Skin epidermis (tissue), 12 donors: ENCODE measurements around the gene MYO1A.
"Not testable (repeated sequence)": the region's sequence is repeated elsewhere in the genome, so short reads cannot be mapped to it uniquely, and the experiment has no call there.

Source experiments
- H3K27ac ChIP-seq, 21 experiments: fragments of 200-600 bp; sonication (generic) in 11 of 21; one replicate each; pipeline ENCODE4 v1.5.0; 2020; ENCODE audit warnings: mild to moderate bottlenecking in 3 of 21, inconsistent platforms in 2 of 21, moderate library complexity in 2 of 21
- H3K4me3 ChIP-seq, 7 experiments: fragments of 200-600 bp; sonication (generic) in 2 of 7; one replicate each; pipeline ENCODE4 v1.5.0; 2020; ENCODE audit warnings: inconsistent platforms in 2 of 7, mild to moderate bottlenecking in 2 of 7, moderate library complexity in 1 of 7

MYO1A gene

DNA sequence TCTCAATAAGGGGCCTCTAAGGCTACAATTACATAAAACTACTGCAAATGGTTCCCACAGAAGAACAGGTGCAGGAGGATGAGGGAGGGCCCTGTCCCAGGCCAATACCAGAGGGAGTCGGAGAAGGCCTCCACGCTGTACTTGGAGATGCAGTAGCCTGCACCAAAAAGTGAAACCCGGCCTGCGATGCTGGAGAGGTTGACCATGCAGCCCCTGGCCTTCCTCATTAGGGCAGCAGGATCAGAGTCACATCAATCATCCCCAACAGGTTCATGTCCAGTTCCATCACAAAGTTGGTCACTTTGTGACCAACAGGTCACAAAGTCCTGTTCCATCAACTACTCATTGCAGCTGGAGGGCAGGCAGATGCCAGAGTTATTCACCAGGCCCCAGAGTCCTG is 66.5 kb downstream of the MYO1A start:
- no peak overlapping the region for H3K4me3 ChIP-seq

DNA sequence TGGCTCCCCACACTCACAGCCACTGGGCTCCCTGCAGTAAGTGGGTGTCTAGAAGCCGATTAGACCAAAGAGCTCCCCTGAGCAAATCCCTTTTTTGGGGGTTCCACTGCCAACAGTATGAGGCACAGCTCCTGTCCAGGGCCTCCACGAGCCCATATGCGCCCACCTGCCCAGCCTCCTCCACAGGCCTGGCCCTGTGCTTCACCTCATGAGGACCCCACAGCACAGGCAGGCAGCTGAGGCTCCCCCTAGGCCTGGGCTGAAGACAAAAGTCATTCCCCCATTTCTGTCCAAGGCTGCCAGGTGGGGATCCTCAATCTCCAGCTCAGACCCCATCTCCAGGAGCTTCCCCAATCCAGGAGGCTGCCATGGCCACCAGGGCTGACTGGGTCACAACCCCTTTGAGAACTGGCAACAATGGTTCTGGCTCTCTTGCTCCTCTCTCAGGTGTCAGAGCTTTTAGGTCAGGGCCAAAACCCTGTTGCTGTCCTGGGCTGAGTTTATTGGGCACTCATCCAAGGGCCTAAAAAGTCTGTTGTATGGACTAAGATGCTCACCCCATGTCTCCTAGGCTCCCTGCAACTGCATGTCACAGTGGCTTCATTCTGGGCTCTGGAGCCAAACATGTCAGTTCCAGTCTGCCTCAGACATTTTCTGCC is 67.2 kb downstream of the MYO1A start:
- H3K27ac ChIP-seq, H3K4me3 ChIP-seq: not testable (repeated sequence)

More for the DNA sequence above, 66.5 kb downstream of the MYO1A start:
- no peak overlapping the region for H3K27ac ChIP-seq

GRCh38 chr12:56980941-56981530 is 68.9 kb downstream of the MYO1A start:
- H3K4me3 ChIP-seq = no peak overlapping the region
- peak overlapping the region in 2 of 21 experiments; percentile 18 to 30 for H3K27ac ChIP-seq

DNA sequence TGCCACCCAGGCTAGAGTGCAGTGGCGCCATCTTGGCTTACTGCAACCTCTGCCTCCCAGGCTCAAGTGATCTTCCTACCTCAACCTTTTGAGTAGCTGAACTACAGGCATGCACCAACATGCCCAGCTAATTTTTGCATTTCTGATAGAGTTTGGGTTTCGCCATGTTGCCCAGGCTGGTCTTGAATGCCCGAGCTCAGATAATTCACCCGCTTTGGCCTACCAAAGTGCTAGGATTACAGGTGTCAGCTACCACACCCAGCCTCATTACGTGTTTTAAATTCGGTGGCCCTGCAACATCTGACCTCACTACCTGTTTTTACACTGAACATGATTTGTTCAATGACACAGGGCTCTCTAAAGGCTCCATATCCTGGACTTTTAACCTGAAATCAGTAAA is 69.7 kb downstream of the MYO1A start:
- H3K27ac ChIP-seq = peak overlapping the region in 1 of 21 experiments; percentile 18

DNA sequence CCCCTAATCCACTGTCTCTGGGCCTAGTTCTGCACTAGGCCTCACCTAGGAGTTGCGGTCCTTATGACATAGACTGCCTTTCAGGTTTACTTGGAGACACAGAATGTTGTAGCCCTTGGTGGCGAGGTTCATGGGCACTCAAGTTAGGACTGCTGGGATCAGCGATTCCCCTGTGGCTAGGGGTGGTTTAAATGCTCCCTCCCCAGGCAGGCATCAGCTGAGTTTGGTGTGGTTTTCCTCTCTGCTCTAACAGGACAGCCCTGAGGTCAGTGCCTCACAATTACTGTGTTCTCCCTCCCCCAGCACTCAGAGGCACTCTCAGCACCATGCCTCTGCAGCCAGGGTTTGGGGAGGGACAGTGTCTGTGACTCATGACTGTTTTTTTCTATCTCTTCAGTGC is 70.3 kb downstream of the MYO1A start:
- H3K27ac ChIP-seq = no peak overlapping the region
- H3K4me3 ChIP-seq = no peak overlapping the region

More for the DNA sequence above, 69.7 kb downstream of the MYO1A start:
- no peak overlapping the region for H3K4me3 ChIP-seq
